IPS DF 6.9 (cell line): Measurements from ENCODE around the gene CTNNA2.

ENCODE experiments used
- DNase-seq: peaks from one replicate; pipeline ENCODE4 v3.0.0-alpha.2; 2013; ENCODE audit warnings: low read depth, low spot score
- H3K27ac ChIP-seq: one replicate; pipeline ENCODE4 v1.5.1; 2013; ENCODE audit warnings: low read length, control low read depth
- H3K27me3 ChIP-seq: 2 replicates; pipeline ENCODE4 v1.6.1; 2013; ENCODE audit warnings: mild to moderate bottlenecking, low read length; ENCODE audit not compliant: control insufficient read depth, insufficient read depth
- H3K36me3 ChIP-seq: 2 replicates; pipeline ENCODE4 v1.6.1; 2013; ENCODE audit warnings: low read length; ENCODE audit not compliant: control insufficient read depth, insufficient read depth
- H3K4me1 ChIP-seq: 2 replicates; pipeline ENCODE4 v1.6.1; 2013; ENCODE audit warnings: low read length; ENCODE audit not compliant: control insufficient read depth, insufficient read depth
- H3K4me3 ChIP-seq: 2 replicates; pipeline ENCODE4 v1.5.1; 2013; ENCODE audit warnings: mild to moderate bottlenecking, low read length
- H3K9me3 ChIP-seq: 2 replicates; pipeline ENCODE4 v1.6.1; 2013; ENCODE audit warnings: low read length, inconsistent platforms; ENCODE audit not compliant: control insufficient read depth, insufficient read depth
- WGBS: extraction: QIAGEN DNeasy Blood & Tissue Kit; methylation state at CpG from one replicate; pipeline ENCODE4 v1.1.7; 2013; ENCODE audit warnings: mixed read lengths, missing lambda C conversion rate; ENCODE audit not compliant: insufficient read length, insufficient coverage; 5-methylcytosine and 5-hydroxymethylcytosine counted together

Gene CTNNA2

DNA sequence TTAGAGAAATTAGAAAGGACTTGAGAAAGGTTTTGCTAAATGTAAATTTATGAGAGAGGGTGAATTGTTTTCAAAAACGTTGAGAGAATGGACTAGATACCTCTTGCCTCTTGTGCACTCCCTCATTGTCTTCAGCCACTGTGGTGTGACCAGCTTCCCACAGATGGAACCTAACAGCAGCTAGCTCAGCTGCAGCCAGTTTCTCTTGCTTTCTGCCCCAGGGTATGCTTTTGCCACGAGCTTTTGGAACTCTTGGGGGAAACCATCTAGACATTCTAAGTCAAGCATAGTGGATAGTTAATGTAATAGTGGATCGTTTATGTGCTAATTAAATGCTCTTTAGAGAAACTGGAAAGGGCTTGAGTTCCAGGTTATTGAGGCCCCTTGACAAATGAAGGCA is 288.2 kb downstream of the CTNNA2 start:
- H3K4me1 ChIP-seq = peaks cover 3% of the 10 kb centered on the region; the same call in 1 of the 2 replicates
- H3K9me3 ChIP-seq = no peaks in the 10 kb centered on the region
- WGBS = 100% methylated on average over 1 of the region's 3 CpGs
- no peak for DNase-seq
- no peak overlapping the region for H3K4me3 ChIP-seq
- no peaks in the 10 kb centered on the region for H3K36me3 ChIP-seq
- no peaks in the 10 kb centered on the region for H3K27me3 ChIP-seq
- H3K27ac ChIP-seq = no peak overlapping the region

DNA sequence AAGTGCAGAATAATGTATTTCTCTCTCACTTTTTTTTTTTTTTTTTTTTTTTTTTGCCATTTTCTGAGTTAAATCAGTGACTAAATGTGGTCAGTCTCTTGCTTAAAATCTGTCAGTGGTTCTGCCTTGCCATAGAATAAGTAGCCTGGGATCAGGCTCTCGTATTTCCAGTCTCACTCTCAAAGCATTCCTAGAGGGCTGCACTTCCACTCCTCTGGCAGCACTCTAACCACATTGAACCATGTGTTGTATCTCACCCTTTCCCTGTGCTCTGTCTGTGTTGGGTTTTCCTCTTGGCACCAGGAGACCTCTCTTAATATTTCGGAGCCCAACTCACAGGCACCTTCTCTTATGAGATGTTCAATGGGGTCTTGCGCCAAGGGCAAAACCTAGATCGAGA is 304.4 kb downstream of the CTNNA2 start:
- no peak overlapping the region for H3K4me3 ChIP-seq
- no peaks in the 10 kb centered on the region; the same call in 1 of the 2 replicates for H3K4me1 ChIP-seq
- H3K9me3 ChIP-seq = no peaks in the 10 kb centered on the region
- no peak overlapping the region for H3K27ac ChIP-seq
- WGBS = no CpG with 5 or more reads among the region's 4 CpGs
- H3K27me3 ChIP-seq = no peaks in the 10 kb centered on the region
- DNase-seq = no peak
- H3K36me3 ChIP-seq = no peaks in the 10 kb centered on the region

DNA sequence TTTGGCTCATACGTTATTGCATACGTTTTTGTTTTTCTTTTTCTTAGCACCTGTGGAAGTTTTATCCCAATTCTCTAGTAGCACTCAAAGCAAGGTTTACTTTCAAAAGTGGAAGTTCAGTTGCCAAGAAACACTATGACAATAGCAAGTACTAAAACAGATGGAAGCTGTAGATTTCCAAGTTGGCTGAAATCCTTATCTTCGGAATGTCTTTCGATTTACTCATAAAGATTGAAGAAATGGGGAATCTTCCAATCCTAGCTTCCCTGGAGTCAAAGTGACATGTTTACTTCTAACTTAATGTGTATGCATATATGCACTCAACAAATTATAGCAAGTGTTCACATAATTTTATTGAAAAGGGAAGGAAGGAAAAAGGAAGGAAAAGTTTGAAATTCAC is 307.4 kb downstream of the CTNNA2 start:
- no peak overlapping the region for H3K27ac ChIP-seq
- WGBS = no CpG with 5 or more reads among the region's 4 CpGs
- DNase-seq = no peak

DNA sequence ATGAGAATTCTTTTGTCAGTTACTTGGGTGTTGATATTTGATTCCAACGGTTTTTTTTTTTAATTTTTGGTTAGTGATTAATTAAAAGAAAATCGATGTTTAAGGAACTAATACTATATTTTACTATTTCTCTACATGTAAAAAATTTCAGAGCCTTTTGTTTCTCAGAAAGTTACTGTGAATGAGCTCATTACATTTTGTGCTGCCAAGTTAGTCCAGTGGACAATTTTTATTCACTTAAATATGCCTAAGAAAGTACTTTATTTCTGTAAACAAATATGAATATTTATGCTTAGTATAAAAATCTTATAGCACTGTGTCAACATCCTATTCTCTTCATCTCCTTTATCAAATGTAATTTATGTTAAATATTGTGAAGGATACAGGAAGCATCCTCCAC is 309.3 kb downstream of the CTNNA2 start:
- 100% methylated on average over 1 of the region's 2 CpGs for WGBS
- no peaks in the 10 kb centered on the region for H3K27me3 ChIP-seq

More for the DNA sequence above, 307.4 kb downstream of the CTNNA2 start:
- Histone ChIP-seq H3K36me3 (no peaks in the 10 kb centered on the region), H3K4me3 (no peak overlapping the region), H3K4me1 (no peaks in the 10 kb centered on the region; the same call in 1 of the 2 replicates), H3K27me3 (no peaks in the 10 kb centered on the region), H3K9me3 (no peaks in the 10 kb centered on the region)

GRCh38 chr2:79824086-79824786 is 311.4 kb downstream of the CTNNA2 start:
- Histone ChIP-seq H3K9me3 (no peaks in the 10 kb centered on the region), H3K36me3 (no peaks in the 10 kb centered on the region), H3K27me3 (no peaks in the 10 kb centered on the region), H3K27ac (no peak overlapping the region), H3K4me1 (no peaks in the 10 kb centered on the region), H3K4me3 (no peak overlapping the region)
- no peak for DNase-seq
- WGBS = no CpG with 5 or more reads among the region's 6 CpGs

More for the DNA sequence above, 309.3 kb downstream of the CTNNA2 start:
- Histone ChIP-seq H3K36me3 (no peaks in the 10 kb centered on the region), H3K4me1 (no peaks in the 10 kb centered on the region; the same call in 1 of the 2 replicates), H3K27ac (no peak overlapping the region), H3K9me3 (no peaks in the 10 kb centered on the region), H3K4me3 (no peak overlapping the region)
- DNase-seq = no peak

- no peaks in the 10 kb centered on the region for H3K36me3 ChIP-seq
- WGBS = no CpG with 5 or more reads among the region's 1 CpG
- DNase-seq = no peak
- no peaks in the 10 kb centered on the region for H3K9me3 ChIP-seq
- H3K27me3 ChIP-seq = no peaks in the 10 kb centered on the region
- H3K4me3 ChIP-seq = no peak overlapping the region
- H3K4me1 ChIP-seq = peaks cover 2% of the 10 kb centered on the region; the same call in 1 of the 2 replicates
- H3K27ac ChIP-seq = no peak overlapping the region
These were observed 315.0 kb downstream of the CTNNA2 start for GRCh38 chr2:79827881-79828280.

DNA sequence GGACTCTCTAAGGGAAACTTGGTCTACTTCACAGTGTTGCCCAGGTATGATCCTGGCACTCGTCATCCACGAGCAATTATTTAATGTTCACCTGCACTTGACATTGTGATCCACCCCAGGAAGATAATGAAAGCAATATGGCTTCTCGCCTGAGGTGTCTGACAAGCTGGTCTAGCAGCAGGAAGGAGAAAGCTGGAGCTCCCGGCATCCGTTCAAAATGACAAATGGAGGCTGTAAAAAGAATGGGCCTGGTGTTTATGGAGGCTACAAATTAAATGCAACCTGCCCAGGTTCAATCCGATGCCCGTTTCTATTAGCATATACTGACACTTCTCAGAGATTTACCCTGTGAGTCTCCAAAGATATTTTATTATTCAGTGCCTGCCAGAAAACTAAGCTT is 317.6 kb downstream of the CTNNA2 start:
- no CpG with 5 or more reads among the region's 7 CpGs for WGBS
- DNase-seq = no peak
- no peak overlapping the region for H3K27ac ChIP-seq

DNA sequence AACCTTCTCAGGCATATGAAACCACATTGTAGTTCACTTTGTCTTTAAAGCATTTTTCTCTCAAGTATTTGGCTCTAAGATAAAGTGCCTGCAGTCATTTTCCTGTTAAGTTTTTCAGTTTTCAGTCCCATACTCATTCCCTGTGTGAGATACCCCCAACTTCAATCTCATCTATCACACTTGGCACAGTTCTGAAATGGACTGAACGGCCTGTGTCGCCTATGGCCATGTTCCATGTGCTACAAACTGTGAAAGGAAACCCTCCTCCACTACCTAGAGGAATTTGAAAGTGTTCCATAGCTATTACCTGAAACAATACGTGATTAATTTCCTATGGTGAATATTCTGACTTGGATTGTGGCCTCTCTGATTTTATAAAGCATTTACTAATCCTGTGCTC is 319.1 kb downstream of the CTNNA2 start:
- Histone ChIP-seq H3K9me3 (no peaks in the 10 kb centered on the region), H3K27me3 (no peaks in the 10 kb centered on the region), H3K4me3 (no peak overlapping the region), H3K4me1 (peaks cover 2% of the 10 kb centered on the region; the same call in 1 of the 2 replicates), H3K36me3 (no peaks in the 10 kb centered on the region), H3K27ac (no peak overlapping the region)
- WGBS = no CpG with 5 or more reads among the region's 3 CpGs
- DNase-seq = no peak

More for the DNA sequence above, 317.6 kb downstream of the CTNNA2 start:
- Histone ChIP-seq H3K4me1 (peaks cover 2% of the 10 kb centered on the region; the same call in 1 of the 2 replicates), H3K9me3 (no peaks in the 10 kb centered on the region), H3K27me3 (no peaks in the 10 kb centered on the region), H3K36me3 (no peaks in the 10 kb centered on the region), H3K4me3 (no peak overlapping the region)

GRCh38 chr2:79832511-79833234 is 319.8 kb downstream of the CTNNA2 start:
- DNase-seq = peak; percentile 57

DNA sequence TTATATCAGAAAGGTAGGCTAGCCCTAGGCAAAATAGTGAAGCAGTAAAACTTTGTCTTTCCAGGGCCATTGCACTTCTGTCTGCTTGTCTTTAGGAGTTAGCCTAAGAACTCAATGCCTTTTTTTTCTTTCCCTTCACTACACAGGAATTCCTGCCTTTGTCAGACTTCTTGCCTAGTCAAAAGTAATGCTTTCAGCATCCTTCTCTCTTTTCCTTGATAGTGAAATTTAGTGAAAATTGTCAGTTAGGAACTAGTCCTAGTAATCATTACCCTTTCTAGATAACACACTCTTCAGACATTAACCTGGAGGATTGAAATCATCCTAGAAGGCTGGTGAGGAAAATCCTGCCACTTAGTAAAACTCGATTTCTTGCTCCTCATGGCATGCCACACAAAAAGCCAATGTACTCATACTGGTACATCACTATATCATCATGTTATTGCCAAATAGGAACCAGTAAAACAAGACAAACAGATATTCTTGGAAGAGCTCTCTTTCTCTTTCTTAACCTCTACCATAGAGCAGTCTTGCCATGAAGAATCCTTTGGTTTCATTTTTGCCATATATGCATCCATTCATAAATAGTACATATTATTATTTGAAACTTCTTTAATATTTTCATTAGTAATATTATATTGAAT is 320.5 kb downstream of the CTNNA2 start:
- Histone ChIP-seq H3K36me3 (no peaks in the 10 kb centered on the region), H3K27ac (peak overlapping the region; percentile 77), H3K4me1 (peaks cover 2% of the 10 kb centered on the region; the same call in 1 of the 2 replicates), H3K9me3 (no peaks in the 10 kb centered on the region), H3K27me3 (no peaks in the 10 kb centered on the region), H3K4me3 (no peak overlapping the region)
- DNase-seq = no peak
- WGBS = no CpG with 5 or more reads among the region's 1 CpG

More at GRCh38 chr2:79832511-79833234, 319.8 kb downstream of the CTNNA2 start:
- Histone ChIP-seq H3K36me3 (no peaks in the 10 kb centered on the region), H3K27ac (peak overlapping the region; percentile 77), H3K4me1 (peaks cover 2% of the 10 kb centered on the region; the same call in 1 of the 2 replicates), H3K4me3 (no peak overlapping the region), H3K27me3 (no peaks in the 10 kb centered on the region), H3K9me3 (no peaks in the 10 kb centered on the region)
- WGBS = no CpG with 5 or more reads among the region's 6 CpGs
